NCI-H460 (cell line): ENCODE results near the gene GMDS. TPM values are rescaled to one million over a fixed set of nuclear protein-coding genes. Genes with fewer than 3 reads are reported as not detected.

Source experiments
- DNase-seq: peaks from one replicate; pipeline ENCODE4 v3.0.0-alpha.2; 2016; ENCODE audit warnings: low read depth; ENCODE audit errors: extremely low read depth
- total RNA-seq: library from RNA; depleted of rRNA; stranded (reverse); fragments of >200 nt; shearing (Covaris generic); gene quantifications from 2 replicates; pipeline ENCODE4 v1.2.3, GENCODE V29; 2014

Gene GMDS
- total RNA-seq, 1 experiment from 2014 or later: 20.3 TPM

DNA sequence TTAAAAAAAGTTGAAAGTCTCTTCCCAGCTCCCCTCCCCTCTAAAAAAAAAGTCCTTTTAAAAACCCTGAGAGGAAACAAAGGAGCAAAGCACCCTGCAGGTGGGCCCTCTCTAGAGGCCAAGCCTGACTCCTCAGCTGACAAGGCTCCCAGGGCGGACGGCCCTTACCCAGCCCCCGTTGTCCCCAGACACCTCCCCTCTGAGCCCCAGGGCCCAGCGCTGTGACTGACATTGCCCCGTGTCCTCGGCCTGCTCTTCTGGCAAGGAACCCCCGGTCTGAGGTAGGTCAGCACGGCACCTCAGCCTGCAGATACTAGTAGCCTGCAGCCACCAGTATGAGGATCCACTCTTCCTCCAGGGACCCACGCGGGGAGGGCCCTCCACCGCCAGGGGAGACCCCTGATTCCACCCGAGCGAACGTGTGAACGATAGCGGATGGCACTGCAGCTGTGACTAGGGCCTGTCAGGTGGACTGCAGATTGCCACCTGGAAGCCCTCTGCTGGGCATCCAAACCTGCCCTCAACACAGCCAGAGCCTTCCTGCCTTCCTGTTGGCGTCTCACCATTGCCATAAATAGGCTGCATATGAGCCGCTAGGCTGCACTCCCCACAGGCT is 601.5 kb downstream of the GMDS start:
- no peak for DNase-seq

DNA sequence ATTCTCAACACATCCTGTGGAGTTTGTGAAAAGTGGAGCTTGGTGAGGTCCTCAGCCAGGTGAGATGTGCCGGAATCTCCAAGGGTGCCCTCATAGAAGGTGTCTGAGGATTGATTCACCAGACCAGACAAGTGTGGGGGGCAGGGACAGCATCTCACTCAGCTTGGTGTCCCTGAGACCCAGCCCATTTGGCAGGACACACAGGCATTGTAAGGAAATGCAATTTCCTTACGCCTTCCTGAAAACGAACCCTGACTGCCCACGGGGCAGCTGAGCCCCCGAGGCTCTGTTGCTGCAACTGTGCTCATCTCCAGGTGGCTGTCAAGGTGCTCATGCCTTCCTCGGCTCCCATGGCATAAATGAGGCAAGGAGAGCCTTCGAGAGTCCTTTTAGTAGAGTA is 602.3 kb downstream of the GMDS start:
- no peak for DNase-seq

DNA sequence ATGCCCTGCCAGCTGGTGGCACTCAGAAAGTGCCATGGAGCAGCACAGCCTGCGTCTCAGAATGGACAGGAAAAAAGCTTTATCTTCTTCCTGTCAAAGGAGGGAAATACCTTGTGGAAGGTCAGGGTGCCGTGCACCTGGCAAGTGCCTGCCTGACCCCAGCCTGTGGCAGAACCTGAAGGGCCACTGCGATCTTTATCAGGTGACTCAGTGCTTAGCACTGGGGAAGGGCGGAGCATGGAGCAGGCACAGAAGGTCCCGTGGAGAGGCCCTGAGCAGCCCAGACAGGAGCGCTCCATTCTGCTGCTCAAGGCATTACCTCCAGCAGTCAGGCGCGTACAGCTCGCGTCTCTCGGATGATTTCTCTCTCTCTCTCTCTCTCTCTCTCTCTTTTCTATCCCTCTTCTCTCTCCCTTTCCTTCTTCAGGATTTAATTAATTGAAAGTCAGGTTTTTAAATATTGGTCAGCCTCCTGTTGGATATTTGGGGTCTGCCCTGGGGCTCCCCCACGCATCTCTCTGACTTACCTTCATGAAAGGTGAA is 604.0 kb downstream of the GMDS start:
- DNase-seq: no peak

DNA sequence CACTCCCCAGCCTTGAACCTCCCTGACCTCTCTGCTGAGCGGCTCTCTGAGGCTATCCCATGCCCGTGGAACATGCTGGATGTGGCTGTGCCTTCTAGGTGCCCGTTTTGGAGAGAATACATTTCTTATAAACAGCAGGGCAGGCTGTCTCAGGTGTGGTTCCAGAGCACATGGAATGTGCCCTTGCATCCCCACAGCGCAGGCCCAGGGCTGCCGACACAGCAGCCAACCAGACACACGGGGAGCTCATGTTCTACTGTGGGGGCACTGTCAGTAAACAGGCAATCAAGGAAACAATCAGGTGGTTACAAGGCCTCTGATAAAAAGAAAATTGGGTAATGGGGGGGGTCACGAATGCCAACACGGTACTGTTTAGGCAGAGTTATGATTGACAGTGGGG is 604.9 kb downstream of the GMDS start:
- DNase-seq: no peak

DNA sequence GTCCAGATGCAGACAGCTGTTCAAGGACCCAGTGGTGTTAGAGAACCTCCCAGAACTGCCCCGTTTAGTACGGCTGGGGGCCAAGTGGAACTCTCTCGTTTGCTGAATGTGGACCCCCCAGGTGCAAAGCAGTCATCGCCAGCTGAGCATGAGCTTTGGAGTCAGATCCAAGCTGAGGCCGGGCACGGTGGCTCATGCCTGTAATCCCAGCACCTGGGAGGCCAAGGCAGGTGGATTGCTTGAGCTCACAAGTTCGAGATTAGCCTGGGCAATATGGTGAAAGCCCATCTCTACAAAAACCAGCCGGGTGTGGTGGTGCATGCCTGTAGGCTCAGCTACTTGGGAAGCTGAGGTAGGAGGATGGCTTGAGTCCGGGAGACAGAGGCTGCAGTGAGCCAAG is 606.0 kb downstream of the GMDS start:
- DNase-seq: no peak

DNA sequence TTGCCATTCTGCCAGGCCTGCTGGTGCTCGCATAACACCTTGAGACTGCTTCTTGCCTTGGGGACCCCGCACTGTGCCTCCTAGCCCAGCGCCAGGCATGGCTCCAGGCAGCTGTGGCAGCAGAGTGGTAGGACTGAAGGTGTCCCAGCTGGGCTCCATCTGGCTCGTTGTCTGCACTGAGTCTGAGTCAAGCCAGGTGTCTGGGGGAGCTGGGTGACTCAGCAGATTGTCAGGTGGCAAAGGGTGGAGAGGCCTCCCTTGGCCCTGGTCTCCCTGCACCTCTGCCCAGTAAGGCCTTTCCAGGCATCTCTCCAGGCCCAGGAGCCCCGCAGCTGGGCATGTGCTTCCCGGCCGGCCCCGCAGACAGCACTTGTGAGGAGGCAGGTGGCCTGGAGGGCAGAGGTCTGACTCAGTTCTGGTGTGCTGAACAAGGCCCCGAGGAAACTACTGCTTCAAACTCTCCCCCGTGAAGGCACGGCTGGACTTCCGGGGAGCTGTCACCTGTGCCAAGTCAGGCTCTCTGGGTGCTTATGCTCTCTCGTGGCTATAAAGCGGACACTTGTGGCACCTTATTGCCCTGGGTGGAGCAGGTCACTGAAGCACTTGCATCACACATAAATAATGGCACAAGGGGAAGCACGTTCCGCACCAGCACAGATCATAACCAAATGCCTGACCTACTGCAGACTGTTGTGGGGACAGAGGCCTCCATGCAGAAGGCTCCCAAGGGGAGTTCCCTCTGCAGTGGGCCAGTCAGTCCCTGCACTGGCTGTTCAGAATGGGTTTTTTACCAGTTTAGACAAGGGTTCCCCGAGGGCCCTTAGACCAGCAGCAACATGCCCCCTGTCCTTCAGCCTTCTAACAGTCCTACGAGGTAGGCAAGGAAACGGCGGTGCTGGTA is 608.2 kb downstream of the GMDS start:
- no peak for DNase-seq

DNA sequence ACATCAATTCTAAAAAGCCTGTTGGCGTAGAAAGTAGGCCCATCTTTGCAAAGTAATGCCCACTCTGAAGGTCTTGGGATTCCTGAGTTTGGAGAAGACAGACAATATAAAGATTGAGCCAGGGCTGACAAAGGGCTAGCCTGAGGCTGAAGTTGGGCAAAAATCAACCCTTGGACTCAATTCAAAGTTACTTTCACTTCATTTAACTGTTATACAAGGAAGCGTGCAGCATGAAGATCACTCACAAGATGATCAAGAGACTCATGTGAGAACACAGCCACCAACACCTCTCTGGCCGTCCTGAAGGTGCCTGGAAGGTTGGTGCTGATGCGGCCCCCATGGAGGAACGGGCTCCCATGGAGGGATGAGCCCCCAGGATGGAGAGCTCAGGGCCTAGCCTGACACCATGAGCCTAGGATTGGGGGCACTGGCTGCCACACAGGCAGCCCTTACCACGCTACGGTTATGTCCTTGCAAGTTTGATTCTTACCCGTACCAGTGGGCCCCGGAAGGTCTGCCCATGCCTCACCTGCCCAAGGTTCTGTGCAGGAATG is 609.1 kb downstream of the GMDS start:
- no peak for DNase-seq

DNA sequence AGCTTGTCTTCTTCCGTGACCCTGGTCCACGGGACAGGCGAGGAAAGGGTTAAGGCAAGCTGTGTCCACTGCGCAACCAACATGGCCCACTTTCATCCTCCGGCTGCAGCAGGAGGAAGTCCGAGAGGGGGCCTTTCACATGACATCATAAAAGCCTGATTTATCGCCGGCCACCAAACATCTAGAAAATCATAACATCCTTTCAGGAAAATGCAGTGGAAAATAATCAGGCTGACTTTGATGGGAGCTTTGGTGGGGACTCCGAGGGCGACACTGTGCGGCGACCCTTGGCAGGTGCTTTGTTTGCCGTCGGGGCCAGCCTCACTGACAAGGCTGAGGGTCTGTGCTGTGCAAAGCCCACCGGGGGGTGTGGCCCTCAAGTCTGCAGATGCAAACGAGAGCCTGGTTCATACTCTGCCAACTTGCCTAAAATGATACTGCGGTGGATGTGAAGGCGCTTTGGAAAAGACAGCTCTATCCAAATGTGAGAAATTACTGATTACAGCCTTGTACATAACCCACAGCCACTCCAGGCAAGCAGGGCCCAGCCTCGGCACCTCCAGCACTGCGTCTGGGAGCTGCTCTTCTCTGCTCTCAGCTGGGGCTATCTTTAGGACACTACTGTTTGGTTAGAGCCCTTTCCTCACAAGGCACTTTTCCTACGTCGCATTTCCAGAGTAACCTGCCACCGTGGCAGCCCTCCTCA is 609.9 kb downstream of the GMDS start:
- no peak for DNase-seq

DNA sequence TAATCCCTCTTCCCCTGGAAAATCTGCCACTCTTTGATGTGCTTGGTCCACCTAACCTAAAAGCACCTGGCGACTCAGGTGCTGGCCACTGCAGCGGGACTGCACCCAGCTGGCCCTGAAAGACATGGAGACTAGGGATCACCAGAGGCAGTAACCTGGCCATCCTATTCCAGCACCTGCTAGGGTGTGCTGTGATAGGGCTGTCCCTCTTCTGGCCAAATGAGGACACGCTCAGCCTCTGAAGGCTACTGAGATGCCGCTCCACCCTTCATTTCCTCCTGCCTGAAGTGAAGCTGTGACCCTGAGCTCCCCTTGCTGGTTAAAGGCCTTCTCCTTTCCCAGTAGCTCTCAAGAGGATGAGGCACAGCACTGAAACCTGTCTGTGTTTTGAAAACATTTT is 611.3 kb downstream of the GMDS start:
- no peak for DNase-seq

DNA sequence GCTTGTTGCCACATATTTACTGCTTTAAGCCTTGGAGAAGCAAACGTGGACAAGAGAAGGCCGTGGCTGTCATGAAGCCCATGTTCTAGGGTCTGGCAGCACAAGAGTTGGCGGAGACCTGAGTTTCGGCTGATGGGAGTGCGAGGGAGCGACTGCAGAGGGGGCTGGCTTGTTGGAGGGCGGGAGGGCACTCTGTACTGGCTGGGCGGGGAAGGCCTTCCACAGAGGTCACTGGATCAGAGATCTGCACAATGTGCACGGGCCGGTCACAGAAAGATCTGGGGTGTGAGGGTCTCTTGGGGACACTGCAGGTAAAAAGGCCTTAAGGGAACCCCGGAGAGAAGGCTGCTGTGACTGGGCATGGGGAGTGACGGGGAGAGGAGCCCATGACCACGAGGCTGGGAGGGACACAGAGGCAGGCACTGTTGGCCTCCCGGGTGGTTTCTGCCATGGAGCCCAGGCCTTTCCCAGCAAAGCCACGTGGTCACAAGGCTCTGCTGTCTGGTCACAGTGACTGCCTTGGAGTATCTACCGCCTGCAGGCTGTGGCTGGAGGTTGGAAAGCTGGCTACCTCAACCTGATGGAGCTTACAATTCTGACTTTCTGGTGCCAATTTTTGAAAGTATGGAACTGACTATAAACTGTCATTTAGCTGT is 611.9 kb downstream of the GMDS start:
- DNase-seq: no peak

DNA sequence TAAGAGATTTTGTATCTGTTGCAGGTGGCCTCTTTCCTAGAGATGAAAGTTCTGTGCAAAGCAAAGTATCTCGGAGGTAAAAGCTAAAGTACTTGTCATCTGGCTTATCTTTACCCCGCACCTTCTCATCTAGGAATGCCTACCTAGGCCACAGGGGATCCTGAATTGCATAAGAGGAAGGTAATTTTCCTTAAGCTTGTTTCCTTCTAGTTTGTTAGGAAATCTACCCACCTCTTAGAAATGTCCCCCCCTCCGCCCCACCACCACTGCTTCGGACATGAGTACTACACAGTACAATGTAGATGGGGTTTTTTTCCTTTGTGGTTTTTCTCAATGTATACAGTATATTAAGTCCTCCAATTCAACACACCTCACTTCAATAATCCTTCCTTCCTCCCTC is 614.2 kb downstream of the GMDS start:
- no peak for DNase-seq

DNA sequence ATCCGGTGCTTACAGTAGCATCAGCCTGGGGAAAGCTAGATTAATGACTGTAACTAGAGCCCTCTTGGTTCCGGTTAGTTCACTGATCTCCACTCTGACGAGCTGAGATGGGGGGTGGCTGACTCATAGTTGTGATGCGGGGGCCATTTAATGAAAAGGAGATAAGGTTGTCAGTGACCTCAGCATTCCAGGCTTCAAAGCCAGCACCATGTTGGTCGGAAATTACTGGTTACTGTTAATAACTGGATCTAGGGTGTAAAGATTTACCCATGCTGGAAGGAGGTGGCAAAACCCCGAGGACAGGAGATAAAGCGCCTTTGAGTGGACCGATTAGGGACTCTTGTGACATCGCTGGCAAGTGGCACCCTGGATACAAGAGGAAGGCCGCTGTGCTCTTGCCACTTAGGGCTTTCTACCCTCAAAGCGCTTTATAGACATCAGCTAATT is 614.6 kb downstream of the GMDS start:
- DNase-seq: no peak

DNA sequence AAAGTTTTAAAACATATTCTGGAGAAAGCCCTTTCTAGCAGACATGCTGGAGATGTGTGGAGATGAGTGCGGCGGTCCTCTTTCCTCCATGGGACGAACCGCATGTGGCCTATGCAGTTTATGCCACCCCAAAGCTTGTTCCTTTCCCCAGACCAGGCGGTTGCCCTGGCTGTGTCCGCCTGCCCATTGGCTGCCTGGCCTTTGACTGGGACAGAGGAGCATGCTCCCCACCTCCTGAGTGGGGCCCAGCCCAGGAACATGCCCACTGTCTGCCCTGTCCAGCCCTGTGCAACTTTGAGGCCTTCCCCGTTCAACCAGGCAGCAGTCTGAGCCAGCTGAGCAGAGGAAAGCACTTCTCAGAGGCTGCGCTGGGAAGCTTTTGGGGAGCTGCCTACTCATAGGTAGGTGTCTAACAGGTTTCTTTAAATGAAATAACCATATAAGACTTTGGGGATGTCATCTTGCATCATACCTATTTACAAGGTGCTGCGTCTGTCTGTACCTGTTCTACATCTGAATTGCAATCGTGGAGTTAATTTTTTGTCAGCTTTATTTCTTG is 615.1 kb downstream of the GMDS start:
- no peak for DNase-seq

DNA sequence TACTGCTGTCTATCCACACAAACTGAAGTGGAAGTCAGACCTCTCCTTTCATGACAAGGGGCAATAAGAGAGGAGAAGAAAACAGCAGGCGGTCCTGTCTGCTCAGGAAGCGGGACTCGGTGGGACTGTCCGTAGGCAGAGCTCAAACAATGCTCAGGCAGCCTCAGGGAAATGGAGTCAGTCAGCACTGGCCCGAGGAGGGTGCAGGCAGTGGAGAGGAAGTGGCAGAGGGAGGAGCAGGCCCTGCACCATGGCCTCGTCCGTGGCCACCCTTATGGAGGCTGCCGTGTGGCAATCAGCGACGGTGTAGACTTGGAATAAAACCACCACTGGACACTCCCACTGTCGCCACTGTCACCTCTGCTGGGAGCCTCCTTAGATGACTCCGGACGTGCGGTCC is 616.1 kb downstream of the GMDS start:
- no peak for DNase-seq

DNA sequence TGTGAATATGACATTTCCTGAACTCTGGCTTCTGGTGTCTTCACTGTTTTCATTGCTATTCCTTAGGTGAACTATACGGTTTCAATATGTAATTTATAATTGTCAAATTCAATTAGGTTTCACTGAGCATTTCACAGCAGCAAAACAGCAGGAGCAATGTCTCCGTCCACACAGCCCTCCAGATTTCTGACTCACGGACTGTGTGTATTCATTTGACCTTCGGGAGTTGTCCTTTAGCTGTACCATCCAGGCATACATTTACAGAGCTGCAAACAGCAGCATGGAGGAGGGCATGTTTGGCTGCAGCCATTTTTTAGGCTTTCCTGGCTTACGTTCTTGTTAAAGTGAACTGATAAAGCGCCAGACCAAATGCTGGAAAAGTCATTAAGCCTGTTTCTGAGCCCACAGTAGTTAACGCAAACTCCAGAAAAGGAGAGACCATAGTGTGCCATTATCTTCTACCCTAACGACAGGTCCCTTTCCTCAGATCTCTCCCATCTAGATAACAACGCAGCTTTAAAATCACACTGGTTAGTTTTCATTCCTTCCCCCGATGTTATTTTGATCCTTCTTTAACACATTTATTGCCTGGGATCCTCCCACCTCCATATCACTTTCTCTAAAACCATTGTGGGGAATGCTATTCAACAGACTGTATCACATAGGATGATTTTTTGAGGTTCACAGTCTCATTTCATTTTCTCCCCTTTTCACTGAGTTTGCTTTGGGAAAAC is 617.4 kb downstream of the GMDS start:
- DNase-seq: no peak

DNA sequence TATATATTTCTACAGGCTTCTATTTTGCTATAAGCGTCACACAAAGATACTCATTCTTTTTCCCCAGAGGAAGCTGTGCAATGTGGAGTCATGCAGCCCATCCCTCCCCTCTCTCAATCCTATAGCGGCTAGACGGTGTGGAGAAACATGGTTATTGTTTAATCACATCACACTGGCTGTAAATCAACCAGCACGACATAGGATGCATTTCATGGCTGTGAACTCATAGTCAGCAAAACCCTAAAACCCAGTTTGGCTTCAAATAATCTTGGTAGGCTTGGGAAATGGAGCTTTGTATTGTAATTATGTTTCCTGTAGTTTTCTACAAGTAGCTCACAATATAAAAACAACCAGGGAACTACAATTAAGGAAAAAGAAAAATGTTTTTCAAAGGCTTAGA is 618.9 kb downstream of the GMDS start:
- no peak for DNase-seq

DNA sequence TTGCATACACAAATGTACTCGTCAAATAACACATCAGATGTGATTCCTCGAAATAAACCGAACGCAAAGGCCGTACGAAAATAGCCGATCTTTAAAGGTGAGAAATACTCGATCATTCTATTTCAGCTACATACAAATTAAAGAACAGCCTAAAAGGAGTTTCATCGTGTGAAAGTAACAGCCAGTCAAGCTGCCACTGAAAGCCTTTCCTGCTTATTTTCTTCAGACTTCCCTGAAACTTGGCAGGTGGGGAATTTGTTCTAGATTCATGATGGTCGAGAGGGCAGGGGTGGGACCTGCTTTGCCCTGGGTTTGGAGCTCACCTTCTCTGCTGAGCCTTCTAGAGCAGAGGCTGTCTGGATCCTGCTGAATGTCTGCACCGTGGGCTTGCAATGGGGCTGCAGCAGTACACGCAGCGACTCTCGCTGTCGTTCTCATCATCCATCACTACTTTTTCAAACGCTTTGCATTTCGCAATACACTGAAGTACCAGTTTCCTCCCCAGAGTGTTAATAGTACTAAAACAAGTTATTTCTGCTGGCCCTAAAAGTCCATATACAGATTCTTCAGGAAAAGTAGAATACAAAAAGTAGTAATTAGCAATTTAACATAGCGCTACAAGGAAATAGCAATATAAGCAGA is 619.5 kb downstream of the GMDS start:
- DNase-seq: no peak

DNA sequence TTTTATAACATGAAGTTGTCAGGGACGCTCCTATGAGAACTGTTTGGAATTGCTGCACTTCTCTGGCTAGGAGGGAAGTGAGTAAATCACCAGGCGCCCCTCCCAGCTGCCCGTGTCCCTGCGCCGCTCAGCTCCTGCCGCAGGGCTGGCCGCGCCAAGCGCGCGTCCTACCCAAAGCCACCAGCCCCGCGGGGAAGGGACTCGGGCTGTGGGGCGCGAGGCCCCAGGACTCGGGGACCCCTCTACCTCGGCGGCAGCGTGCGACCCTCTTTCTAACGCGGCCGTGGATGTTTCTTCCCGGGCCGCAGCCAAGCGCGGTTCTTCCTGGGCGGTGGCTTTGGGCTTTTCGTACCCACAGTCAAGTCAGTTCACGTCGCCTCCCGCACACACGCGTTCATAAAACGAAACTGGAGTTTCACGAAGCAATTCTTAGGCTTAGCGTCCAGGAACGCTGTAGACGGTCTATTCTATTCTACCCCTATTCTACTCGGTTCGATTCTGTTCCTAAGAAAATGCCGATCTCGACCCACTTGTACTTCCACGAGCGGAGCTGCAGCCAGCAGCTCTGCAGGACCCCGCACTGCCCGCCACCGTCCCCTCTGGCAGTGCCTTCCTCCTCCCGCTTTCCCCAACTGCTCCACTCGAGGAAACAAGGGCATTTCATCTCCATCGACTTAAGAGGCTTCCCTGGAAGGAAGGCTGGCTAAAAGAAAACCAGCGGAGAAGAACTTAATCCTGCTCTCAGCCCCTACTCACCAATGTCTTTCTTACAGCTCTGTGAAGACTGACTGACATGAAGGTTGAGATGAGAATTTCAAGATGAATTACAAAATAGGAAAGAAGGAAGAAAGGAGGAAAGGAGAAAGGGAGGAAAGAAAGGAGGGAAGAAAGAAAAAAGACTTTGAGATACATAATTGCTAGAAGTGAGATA is 620.3 kb downstream of the GMDS start:
- no peak for DNase-seq
